GM21526 (cell line): ENCODE data around the gene PGAP6.
"Not testable (repeated sequence)": the region's sequence is repeated elsewhere in the genome, so short reads cannot be mapped to it uniquely, and the experiment has no call there.

Source experiments
- ATAC-seq: cut with Tn5 transposase; IDR thresholded peaks from one replicate; pipeline ENCODE4 v1.9.1; 2021; ENCODE audit warnings: moderate library complexity; ENCODE audit not compliant: unreplicated experiment, low FRiP score

Gene PGAP6

GRCh38 chr16:353404-354290, 28.1 kb downstream of the PGAP6 start:
- ATAC-seq = no peak

- ATAC-seq = peak; percentile 44
Measured at GRCh38 chr16:352547-353403, 29.0 kb downstream of the PGAP6 start, which contains the start of gene AXIN1. Gene AXIN1 (minus strand): TSS chr16:352723. CDS start chr16:347025, 5,698 bp downstream.

- ATAC-seq = peak; percentile 32
Measured at GRCh38 chr16:351804-352520, 29.8 kb downstream of the PGAP6 start.

DNA sequence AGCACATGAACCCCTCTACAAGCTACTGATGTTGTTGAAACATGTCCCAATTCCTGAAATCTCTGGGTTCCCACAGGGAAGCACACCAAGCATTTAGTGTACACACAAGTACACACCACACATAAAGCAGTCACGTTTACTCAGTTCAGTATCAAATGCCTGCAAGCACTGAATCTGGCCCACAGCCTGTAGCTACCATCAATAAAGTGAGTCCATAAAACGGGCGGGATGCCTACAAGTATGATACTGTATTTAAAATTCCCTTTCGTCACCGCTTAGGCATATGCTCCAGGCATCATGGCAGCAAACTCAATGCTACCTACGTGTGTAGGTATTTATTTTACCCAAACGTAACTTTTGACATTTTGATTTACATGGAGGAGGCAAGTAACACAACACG, 31.6 kb downstream of the PGAP6 start:
- ATAC-seq = no peak

GRCh38 chr16:349211-349610, 32.6 kb downstream of the PGAP6 start:
- no peak for ATAC-seq

- not testable (repeated sequence) for ATAC-seq
Measured at GRCh38 chr16:348495-348894, 33.3 kb downstream of the PGAP6 start.

- ATAC-seq = no peak
Measured at GRCh38 chr16:347203-347602, 34.6 kb downstream of the PGAP6 start.

GRCh38 chr16:346587-346986, 35.2 kb downstream of the PGAP6 start:
- no peak for ATAC-seq

DNA sequence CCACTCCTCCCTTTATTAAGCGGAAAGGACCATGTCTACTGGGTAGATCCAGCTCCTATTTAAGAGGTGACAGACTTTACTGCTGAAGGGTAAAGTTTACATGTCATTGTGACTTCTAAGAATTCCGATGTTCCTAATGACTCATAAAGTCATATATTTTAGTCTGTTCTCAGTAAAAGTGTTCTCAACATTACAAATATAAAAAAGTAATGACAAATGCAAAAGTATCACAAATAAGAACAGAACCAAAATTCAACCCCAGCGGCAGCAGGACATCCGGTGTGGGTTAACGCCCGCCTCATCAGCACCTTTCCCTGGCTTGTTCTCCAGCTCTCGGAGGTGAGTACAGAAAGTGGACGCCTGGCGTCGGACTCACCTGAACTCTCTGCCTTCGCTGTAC, 36.0 kb downstream of the PGAP6 start:
- no peak for ATAC-seq

GRCh38 chr16:342455-343213, 39.1 kb downstream of the PGAP6 start:
- no peak for ATAC-seq

- not testable (repeated sequence) for ATAC-seq
Measured at GRCh38 chr16:341974-342336, 39.8 kb downstream of the PGAP6 start.

- ATAC-seq = not testable (repeated sequence)
Measured at GRCh38 chr16:341095-341973, 40.4 kb downstream of the PGAP6 start.

DNA sequence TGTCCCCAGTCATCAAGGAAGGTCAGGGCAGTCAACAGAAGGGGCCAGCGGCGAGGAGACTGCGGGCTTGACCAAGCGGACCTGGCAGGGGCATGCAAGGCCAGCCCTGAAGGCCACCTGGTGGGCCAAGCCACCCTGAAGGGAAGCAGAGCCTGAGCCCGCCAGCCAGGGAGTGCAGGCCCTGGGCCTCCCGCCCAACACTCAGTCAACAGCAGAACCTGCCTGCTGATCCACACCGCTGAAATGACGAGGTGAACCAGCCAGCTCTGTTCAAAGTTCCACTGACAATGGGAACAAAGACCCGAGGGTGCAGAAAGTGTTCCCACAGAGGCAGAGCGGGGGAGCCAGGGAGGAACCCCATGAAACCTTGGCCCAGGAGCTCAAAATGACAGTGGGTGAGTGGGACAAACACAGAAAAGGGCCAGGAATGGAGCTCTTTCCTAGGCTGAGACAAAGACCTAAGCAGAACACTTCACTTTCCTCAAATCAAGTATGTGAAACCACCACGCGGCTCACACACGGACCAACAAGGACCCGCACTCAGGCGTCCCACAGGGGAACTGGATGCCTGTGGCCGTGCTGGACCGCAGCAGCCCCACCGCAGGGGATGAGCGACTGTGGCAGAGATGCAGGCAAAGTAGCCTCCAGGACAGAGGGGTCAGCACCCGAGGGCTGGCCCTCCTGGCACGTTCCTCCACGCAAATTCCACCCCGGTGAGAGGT, 41.2 kb downstream of the PGAP6 start:
- ATAC-seq = no peak

DNA sequence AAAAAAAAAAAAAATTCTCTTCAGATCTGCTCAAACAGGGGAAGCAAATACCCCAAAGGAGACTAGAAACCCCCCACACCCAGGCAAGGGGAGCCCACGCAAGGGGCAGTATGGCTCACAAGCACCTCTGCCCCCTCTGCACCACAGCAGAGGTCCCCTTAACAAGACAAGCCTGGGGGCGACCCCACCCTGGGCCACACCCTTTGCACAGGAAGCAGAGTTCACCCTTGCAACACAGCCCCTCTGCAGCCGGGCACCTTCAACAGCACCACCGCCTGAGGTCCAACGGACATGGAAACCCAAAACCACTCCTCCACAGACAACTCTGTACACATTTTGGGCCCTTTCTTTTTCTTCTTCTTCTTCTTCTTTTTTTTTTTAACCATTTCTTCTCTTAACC, 42.1 kb downstream of the PGAP6 start:
- no peak for ATAC-seq

GRCh38 chr16:337975-338575, 43.7 kb downstream of the PGAP6 start:
- ATAC-seq = no peak

GRCh38 chr16:337437-337836, 44.3 kb downstream of the PGAP6 start:
- no peak for ATAC-seq

GRCh38 chr16:336269-336668, 45.5 kb downstream of the PGAP6 start:
- ATAC-seq = no peak
